PC-3 (cell line): ENCODE results near the gene LYPD3. TPM values are rescaled to one million over a fixed set of nuclear protein-coding genes. Genes with fewer than 3 reads are reported as not detected.

Source experiments
- ATAC-seq: fragments of 200-7000 bp; cut with Tn5 transposase; 2 replicates; pipeline ENCODE4 v1.9.1; 2020; ENCODE audit warnings: mild to moderate bottlenecking, moderate library complexity
- BruUV-seq: library from RNA; stranded (reverse); fragments of 400-500 nt; replicated peaks from 2 replicates; lab custom pipeline; 2021; lab: Mats Ljungman, UMichigan
- CTCF ChIA-PET: fragments of 300-600 bp; sonication (Branson Sonifier 250); formaldehyde crosslinking; loops from one replicate; lab custom pipeline; 2022; ENCODE audit warnings: antibody characterized with exemption; lab: Charles Lee
- POLR2A ChIA-PET: fragments of 300-600 bp; sonication (Branson Sonifier 250); formaldehyde crosslinking; loops from one replicate; lab custom pipeline; 2022; ENCODE audit warnings: antibody characterized with exemption; ENCODE audit not compliant: unreplicated experiment; lab: Charles Lee
- DNase-seq: peaks from one replicate; pipeline ENCODE4 v3.0.0-alpha.2; 2015
- H2AFZ ChIP-seq: fragments of 300-600 bp; sonication (generic); 2 replicates; pipeline ENCODE4 v1.6.0; 2016; ENCODE audit warnings: antibody characterized with exemption, low read length
- H3F3A ChIP-seq: fragments of 300-600 bp; sonication (generic); one replicate; pipeline ENCODE4 v1.6.0; 2017; ENCODE audit warnings: antibody characterized with exemption, low read length, control low read depth, mild to moderate bottlenecking; ENCODE audit not compliant: unreplicated experiment
- H3K27ac ChIP-seq: fragments of 300-600 bp; sonication (generic); 2 replicates; pipeline ENCODE4 v1.5.1; 2016; ENCODE audit warnings: mild to moderate bottlenecking, low read length
- H3K27me3 ChIP-seq: fragments of 300-600 bp; sonication (generic); 2 replicates; pipeline ENCODE4 v1.6.1; 2016; ENCODE audit warnings: low read length, mixed read lengths
- H3K36me3 ChIP-seq: fragments of 300-600 bp; sonication (generic); 2 replicates; pipeline ENCODE4 v1.6.1; 2016; ENCODE audit warnings: low read depth, mixed run types, low read length, mixed read lengths
- H3K4me1 ChIP-seq: fragments of 300-600 bp; sonication (generic); 2 replicates; pipeline ENCODE4 v1.5.1; 2016; ENCODE audit warnings: low read length; ENCODE audit not compliant: insufficient read depth
- H3K4me2 ChIP-seq: fragments of 300-600 bp; sonication (generic); 2 replicates; pipeline ENCODE4 v1.6.0; 2016; ENCODE audit warnings: low read length
- H3K4me3 ChIP-seq: fragments of 300-600 bp; sonication (generic); 2 replicates; pipeline ENCODE4 v1.5.1; 2016; ENCODE audit warnings: mild to moderate bottlenecking, low read length, mixed read lengths
- H3K79me2 ChIP-seq: fragments of 300-600 bp; sonication (generic); 2 replicates; pipeline ENCODE4 v1.6.1; 2017; ENCODE audit warnings: low read length, mixed read lengths
- H3K9ac ChIP-seq: fragments of 300-600 bp; sonication (generic); 2 replicates; pipeline ENCODE4 v1.6.0; 2016; ENCODE audit warnings: mild to moderate bottlenecking, low read length
- H3K9me2 ChIP-seq: fragments of 300-600 bp; sonication (generic); replicated peaks from 2 replicates; pipeline ENCODE4 v1.6.1; 2016; ENCODE audit warnings: mixed run types, low read length, mixed read lengths
- H3K9me3 ChIP-seq: fragments of 300-600 bp; sonication (generic); 2 replicates; pipeline ENCODE4 v1.6.1; 2016; ENCODE audit warnings: low read length, mixed read lengths
- H4K20me1 ChIP-seq: fragments of 300-600 bp; sonication (generic); 2 replicates; pipeline ENCODE4 v1.6.1; 2016; ENCODE audit warnings: low read length, mixed read lengths
- CTCF ChIP-seq: fragments of 300-600 bp; sonication (generic); conservative IDR thresholded peaks from 2 replicates; pipeline ENCODE4 v1.5.1; 2017; ENCODE audit warnings: antibody characterized with exemption, low read depth, mild to moderate bottlenecking, low read length
- EZH2 ChIP-seq: fragments of 300-600 bp; sonication (generic); IDR thresholded peaks from one replicate; pipeline ENCODE4 v1.6.1; 2017; ENCODE audit warnings: antibody characterized with exemption, mild to moderate bottlenecking, low read length; ENCODE audit not compliant: unreplicated experiment
- EZH2phosphoT487 ChIP-seq: fragments of 300-600 bp; sonication (generic); IDR thresholded peaks from 2 replicates; pipeline ENCODE4 v1.6.1; 2018; ENCODE audit warnings: mild to moderate bottlenecking, antibody characterized with exemption, low read length, borderline replicate concordance
- intact Hi-C: fragments of 100-400 bp; cut with micrococcal nuclease; formaldehyde crosslinking; loops from 2 replicates; pipeline ENCODE4 v1.9.0; 2023
- total RNA-seq: library from RNA; depleted of rRNA; stranded (reverse); fragments of >200 nt; gene quantifications from 2 replicates; pipeline ENCODE4 v1.2.3, GENCODE V29; 2014

LYPD3 gene
- total RNA-seq, 1 experiment from 2014 or later, result 16.8 TPM

- ATAC-seq (no peak), DNase-seq (no peak)
- Histone ChIP-seq H3K79me2 (no peaks in the 10 kb centered on the region), H3K27me3 (no peaks in the 10 kb centered on the region), H3K4me1 (peaks cover 25% of the 10 kb centered on the region), H3F3A (no peaks in the 10 kb centered on the region), H3K27ac (no peak overlapping the region), H3K36me3 (no peaks in the 10 kb centered on the region), H3K4me2 (no peak overlapping the region), H3K4me3 (no peak overlapping the region), H4K20me1 (no peaks in the 10 kb centered on the region), H3K9me2 (no peaks in the 10 kb centered on the region), H3K9ac (no peak overlapping the region), H3K9me3 (no peaks in the 10 kb centered on the region), H2AFZ (no peak overlapping the region)
- CTCF ChIA-PET, result no interaction called here
- intact Hi-C loops, result no loop called here
- no peak for TF ChIP-seq CTCF
- TF ChIP-seq EZH2, result no peak
- no peak for TF ChIP-seq EZH2phosphoT487
- POLR2A ChIA-PET, result no interaction called here
- no TSS peak for BruUV-seq
Observed at GRCh38 chr19:43422000-43422688, 43.3 kb downstream of the LYPD3 start.

- no peaks in the 10 kb centered on the region for H4K20me1 ChIP-seq
- no peak for ATAC-seq
- H3K9me3 ChIP-seq, result no peaks in the 10 kb centered on the region
- BruUV-seq, result no TSS peak
- ChIA-PET CTCF (no interaction called here), POLR2A (interaction anchor here (0.7 kb wide), 1 partner anchor 786 kb away, joined by 3 read pairs; no protein-coding TSS in a partner anchor)
- no peak overlapping the region for H3K9ac ChIP-seq
- H2AFZ ChIP-seq, result no peak overlapping the region
- TF ChIP-seq EZH2phosphoT487 (no peak), CTCF (no peak), EZH2 (no peak)
- peaks cover 14% of the 10 kb centered on the region for H3K4me1 ChIP-seq
- H3F3A ChIP-seq, result no peaks in the 10 kb centered on the region
- no peak for DNase-seq
- H3K4me2 ChIP-seq, result no peak overlapping the region
- H3K4me3 ChIP-seq, result no peak overlapping the region
- H3K9me2 ChIP-seq, result no peaks in the 10 kb centered on the region
- no peaks in the 10 kb centered on the region for H3K27me3 ChIP-seq
- intact Hi-C loops, result no loop called here
- no peaks in the 10 kb centered on the region for H3K36me3 ChIP-seq
- H3K79me2 ChIP-seq, result no peaks in the 10 kb centered on the region
- no peak overlapping the region for H3K27ac ChIP-seq
Observed at GRCh38 chr19:43420954-43421353, 44.5 kb downstream of the LYPD3 start.

GRCh38 chr19:43416951-43417623 lies 48.3 kb downstream of the LYPD3 start:
- H3K4me2 ChIP-seq, result no peak overlapping the region
- H3K27me3 ChIP-seq, result no peaks in the 10 kb centered on the region
- no peak overlapping the region for H3K9ac ChIP-seq
- H3K27ac ChIP-seq, result no peak overlapping the region
- H2AFZ ChIP-seq, result no peak overlapping the region
- DNase-seq, result no peak
- H4K20me1 ChIP-seq, result no peaks in the 10 kb centered on the region
- H3K9me2 ChIP-seq, result no peaks in the 10 kb centered on the region
- TF ChIP-seq EZH2phosphoT487 (no peak), EZH2 (no peak), CTCF (no peak)
- H3K36me3 ChIP-seq, result no peaks in the 10 kb centered on the region
- CTCF ChIA-PET, result no interaction called here
- no TSS peak for BruUV-seq
- POLR2A ChIA-PET, result no interaction called here
- intact Hi-C loops, result no loop called here
- H3K79me2 ChIP-seq, result no peaks in the 10 kb centered on the region
- no peaks in the 10 kb centered on the region for H3F3A ChIP-seq
- ATAC-seq, result no peak
- no peaks in the 10 kb centered on the region for H3K9me3 ChIP-seq
- H3K4me1 ChIP-seq, result no peaks in the 10 kb centered on the region
- H3K4me3 ChIP-seq, result no peak overlapping the region
